ENCODE measurements around the gene MORN4. TPM values are rescaled to one million over a fixed set of nuclear protein-coding genes. Genes with fewer than 3 reads are reported as not detected.

The MORN4 gene
- polyA plus RNA-seq, 1 donor (not counting 4 experiments of a cell fraction or from before 2014, with no cell fraction given): 9.1 TPM

GRCh38 chr10:97623277-97623676 is 10.0 kb downstream of the MORN4 start:
- Histone ChIP-seq H3K36me3 (ENCODE audit: control insufficient read depth in 2 of 2, extremely low read depth in 1 of 2, insufficient read depth in 2 of 2, low read length in 2 of 2) (no peaks in the 10 kb centered on the region), H3K4me1 (ENCODE audit: control insufficient read depth, extremely low read depth, insufficient read depth, low read length) (no peaks in the 10 kb centered on the region), H3K9ac (ENCODE audit: control insufficient read depth, extremely low read depth, insufficient read depth, low read length) (no peak overlapping the region), H3K9me3 (ENCODE audit: control insufficient read depth, low read depth, low read length) (no peaks in the 10 kb centered on the region), H3K4me3 (ENCODE audit: control insufficient read depth in 2 of 3, extremely low read depth in 1 of 3, insufficient read depth in 2 of 3, low read depth in 1 of 3, low read length in 3 of 3) (no peak overlapping the region), H3K4me2 (ENCODE audit: control insufficient read depth, extremely low read depth, insufficient read depth, low read depth, low read length) (no peak overlapping the region), H3K79me2 (ENCODE audit: control insufficient read depth, insufficient read depth, low read length) (no peaks in the 10 kb centered on the region), H4K20me1 (ENCODE audit: control insufficient read depth, extremely low read depth, insufficient read depth, low read length) (no peaks in the 10 kb centered on the region), H3K27ac (ENCODE audit: control insufficient read depth, insufficient read depth, low read length) (no peak overlapping the region), H2AFZ (ENCODE audit: control insufficient read depth, low read length) (no peak overlapping the region), H3K9me1 (ENCODE audit: control insufficient read depth, extremely low read depth, insufficient read depth, low read length) (no peaks in the 10 kb centered on the region), H3K27me3 (ENCODE audit: control insufficient read depth, extremely low read depth, insufficient read depth, low read length) (no peaks in the 10 kb centered on the region)
- TF ChIP-seq EZH2 (IDR thresholded peaks at IDR 0.05; ENCODE audit: low read length) (no peak), CTCF (optimal IDR thresholded peaks at IDR 0.05 in 1 of 3, IDR thresholded peaks at IDR 0.05 in 1 of 3, conservative IDR thresholded peaks at IDR 0.05 in 1 of 3; ENCODE audit: extremely low read depth in 1 of 3, insufficient read depth in 2 of 3, low read length in 3 of 3) (no peak)
- no peak for FAIRE-seq
- no peak for DNase-seq (ENCODE audit: low read depth, low spot score)
- dilution Hi-C loops (cut with MboI; ENCODE audit: extremely low pct_ligation_motif_present, low sequenced_read_pairs): no loop called here

- Histone ChIP-seq H4K20me1 (ENCODE audit: control insufficient read depth, extremely low read depth, insufficient read depth, low read length) (no peaks in the 10 kb centered on the region), H3K36me3 (ENCODE audit: control insufficient read depth in 2 of 2, extremely low read depth in 1 of 2, insufficient read depth in 2 of 2, low read length in 2 of 2) (no peaks in the 10 kb centered on the region), H3K4me1 (ENCODE audit: control insufficient read depth, extremely low read depth, insufficient read depth, low read length) (no peaks in the 10 kb centered on the region), H2AFZ (ENCODE audit: control insufficient read depth, low read length) (no peak overlapping the region), H3K9me3 (ENCODE audit: control insufficient read depth, low read depth, low read length) (no peaks in the 10 kb centered on the region), H3K79me2 (ENCODE audit: control insufficient read depth, insufficient read depth, low read length) (no peaks in the 10 kb centered on the region), H3K9me1 (ENCODE audit: control insufficient read depth, extremely low read depth, insufficient read depth, low read length) (no peaks in the 10 kb centered on the region), H3K9ac (ENCODE audit: control insufficient read depth, extremely low read depth, insufficient read depth, low read length) (no peak overlapping the region), H3K27me3 (ENCODE audit: control insufficient read depth, extremely low read depth, insufficient read depth, low read length) (no peaks in the 10 kb centered on the region), H3K4me2 (ENCODE audit: control insufficient read depth, extremely low read depth, insufficient read depth, low read depth, low read length) (no peak overlapping the region), H3K4me3 (ENCODE audit: control insufficient read depth in 2 of 3, extremely low read depth in 1 of 3, insufficient read depth in 2 of 3, low read depth in 1 of 3, low read length in 3 of 3) (no peak overlapping the region), H3K27ac (ENCODE audit: control insufficient read depth, insufficient read depth, low read length) (no peak overlapping the region)
- FAIRE-seq (no peak), DNase-seq (ENCODE audit: low read depth, low spot score) (no peak)
- TF ChIP-seq CTCF (optimal IDR thresholded peaks at IDR 0.05 in 1 of 3, IDR thresholded peaks at IDR 0.05 in 1 of 3, conservative IDR thresholded peaks at IDR 0.05 in 1 of 3; ENCODE audit: extremely low read depth in 1 of 3, insufficient read depth in 2 of 3, low read length in 3 of 3) (no peak), EZH2 (IDR thresholded peaks at IDR 0.05; ENCODE audit: low read length) (no peak)
- dilution Hi-C loops (cut with MboI; ENCODE audit: extremely low pct_ligation_motif_present, low sequenced_read_pairs): no loop called here
Measured at GRCh38 chr10:97618733-97619132, 14.6 kb downstream of the MORN4 start.
